ENCODE measurements around the gene FDXR. TPM values are rescaled to one million over a fixed set of nuclear protein-coding genes. Genes with fewer than 3 reads are reported as not detected.

FDXR gene
- total RNA-seq, 4 donors from 2014 or later = 1.1 to 8.3 (median 6.0) TPM

- no peak for TF ChIP-seq CTCF (IDR thresholded peaks at IDR 0.05; ENCODE audit: low read depth)
These were observed 21.9 kb downstream of the FDXR start for GRCh38 chr17:74850914-74851313.

- TF ChIP-seq CTCF (IDR thresholded peaks at IDR 0.05; ENCODE audit: low read depth) = no peak
These were observed 22.5 kb downstream of the FDXR start for GRCh38 chr17:74850310-74850709.

GRCh38 chr17:74848656-74849399 is 24.0 kb downstream of the FDXR start:
- TF ChIP-seq CTCF (IDR thresholded peaks at IDR 0.05; ENCODE audit: low read depth) = no peak

GRCh38 chr17:74846621-74847020 is 26.2 kb downstream of the FDXR start:
- TF ChIP-seq CTCF (IDR thresholded peaks at IDR 0.05; ENCODE audit: low read depth) = no peak

- no peak for TF ChIP-seq CTCF (IDR thresholded peaks at IDR 0.05; ENCODE audit: low read depth)
These were observed 29.5 kb downstream of the FDXR start for GRCh38 chr17:74843352-74843627.

GRCh38 chr17:74842599-74843351 is 30.0 kb downstream of the FDXR start:
- no peak for TF ChIP-seq CTCF (IDR thresholded peaks at IDR 0.05; ENCODE audit: low read depth)

- TF ChIP-seq CTCF (IDR thresholded peaks at IDR 0.05; ENCODE audit: low read depth) = no peak
These were observed 30.6 kb downstream of the FDXR start for GRCh38 chr17:74842146-74842598.
